Thyroid gland (tissue), 4 donors: ENCODE data around the gene TH. TPM values are rescaled to one million over a fixed set of nuclear protein-coding genes. Genes with fewer than 3 reads are reported as not detected.

Experiments
- DNase-seq, 2 donors: peaks; one replicate each; pipeline ENCODE4 v3.0.0-alpha.2; 2019
- H3K27ac ChIP-seq, 3 donors: fragments of 200-600 bp; sonication (generic); 1 replicate in 2 of 3; 2 replicates in 1 of 3; pipeline ENCODE4 v1.5.1; 2016 to 2019; ENCODE audit warnings: mild to moderate bottlenecking in 1 of 3, moderate library complexity in 1 of 3
- H3K27me3 ChIP-seq: fragments of 200-600 bp; sonication (generic); one replicate; pipeline ENCODE4 v1.5.1; 2019
- H3K36me3 ChIP-seq, 2 donors: fragments of 200-600 bp; sonication (generic); one replicate each; pipeline ENCODE4 v1.5.1; 2016 to 2019
- H3K4me1 ChIP-seq, 2 donors: fragments of 200-600 bp; sonication (generic); one replicate each; pipeline ENCODE4 v1.5.1; 2017 to 2019
- H3K4me3 ChIP-seq, 3 donors: fragments of 200-600 bp; sonication (generic); replicated peaks in 1 of 3; 1 replicate in 2 of 3; 2 replicates in 1 of 3; pipeline ENCODE4 v1.5.1; 2016; ENCODE audit warnings: mild to moderate bottlenecking in 1 of 3
- H3K9me3 ChIP-seq: fragments of 200-600 bp; sonication (generic); one replicate; pipeline ENCODE4 v1.5.1; 2017
- POLR2A ChIP-seq, 2 donors: fragments of 450-650 bp; IDR thresholded peaks; one replicate each; pipeline ENCODE4 v1.6.1; 2017; ENCODE audit warnings: antibody characterized with exemption in 2 of 2, mild to moderate bottlenecking in 2 of 2, moderate library complexity in 1 of 2
- WGBS, 2 donors: methylation state at CpG; one replicate each; pipeline ENCODE4 v1.1.5; 2017; 5-methylcytosine and 5-hydroxymethylcytosine counted together
- intact Hi-C: fragments of 100-400 bp; cut with DNase I; formaldehyde crosslinking; loops from one replicate; pipeline ENCODE4 v1.15.1; 2023
- total RNA-seq, 4 donors: library from RNA; depleted of rRNA; stranded (reverse); fragments of >200 nt; gene quantifications; one replicate each; pipeline ENCODE4 v1.2.3, GENCODE V29; 2016
- TF ChIP-seq, protein P1 (sequence below), 6 experiments: fragments of 200-600 bp in 3 of 6; fragments of 450-650 bp in 3 of 6; sonication (generic) in 3 of 6; IDR thresholded peaks; one replicate each; pipeline ENCODE4 v1.5.1; 2016 to 2019; ENCODE audit warnings: antibody characterized with exemption in 6 of 6, mild to moderate bottlenecking in 2 of 6, inconsistent platforms in 1 of 6, moderate library complexity in 1 of 6

The TH gene
- total RNA-seq, 4 donors from 2014 or later = not detected

DNA sequence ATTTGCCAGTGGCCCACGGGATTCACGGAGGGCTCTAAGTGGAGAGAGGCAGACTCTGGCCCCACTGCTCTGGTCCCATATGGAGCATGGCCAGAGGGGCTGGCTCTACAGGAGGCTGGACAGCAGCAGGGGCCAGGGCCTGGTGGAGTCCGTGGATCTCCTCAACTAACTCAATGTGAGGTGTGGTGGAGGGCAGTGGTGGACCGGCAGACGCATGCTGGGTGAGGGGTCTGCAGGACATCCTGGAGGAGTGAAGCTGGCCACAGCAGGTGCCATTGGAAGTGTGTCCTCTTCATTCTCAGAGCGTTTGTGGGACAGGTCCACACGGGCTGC, 48.0 kb downstream of the TH start:
- intact Hi-C loops = no loop called here
- DNase-seq = no peak
- Histone ChIP-seq H3K4me3 (no peak overlapping the region), H3K4me1 (no peaks in the 10 kb centered on the region), H3K36me3 (no peaks in the 10 kb centered on the region), H3K27ac (no peak overlapping the region), H3K27me3 (no peaks in the 10 kb centered on the region), H3K9me3 (no peaks in the 10 kb centered on the region)
- no peak for TF ChIP-seq POLR2A (IDR thresholded peaks at IDR 0.05)
- TF ChIP-seq, protein P1, sequence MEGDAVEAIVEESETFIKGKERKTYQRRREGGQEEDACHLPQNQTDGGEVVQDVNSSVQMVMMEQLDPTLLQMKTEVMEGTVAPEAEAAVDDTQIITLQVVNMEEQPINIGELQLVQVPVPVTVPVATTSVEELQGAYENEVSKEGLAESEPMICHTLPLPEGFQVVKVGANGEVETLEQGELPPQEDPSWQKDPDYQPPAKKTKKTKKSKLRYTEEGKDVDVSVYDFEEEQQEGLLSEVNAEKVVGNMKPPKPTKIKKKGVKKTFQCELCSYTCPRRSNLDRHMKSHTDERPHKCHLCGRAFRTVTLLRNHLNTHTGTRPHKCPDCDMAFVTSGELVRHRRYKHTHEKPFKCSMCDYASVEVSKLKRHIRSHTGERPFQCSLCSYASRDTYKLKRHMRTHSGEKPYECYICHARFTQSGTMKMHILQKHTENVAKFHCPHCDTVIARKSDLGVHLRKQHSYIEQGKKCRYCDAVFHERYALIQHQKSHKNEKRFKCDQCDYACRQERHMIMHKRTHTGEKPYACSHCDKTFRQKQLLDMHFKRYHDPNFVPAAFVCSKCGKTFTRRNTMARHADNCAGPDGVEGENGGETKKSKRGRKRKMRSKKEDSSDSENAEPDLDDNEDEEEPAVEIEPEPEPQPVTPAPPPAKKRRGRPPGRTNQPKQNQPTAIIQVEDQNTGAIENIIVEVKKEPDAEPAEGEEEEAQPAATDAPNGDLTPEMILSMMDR (IDR thresholded peaks at IDR 0.05) = no peak
- WGBS, 2 donors = 90 to 91% methylated on average over 4 to 7 of the region's 7 CpGs

DNA sequence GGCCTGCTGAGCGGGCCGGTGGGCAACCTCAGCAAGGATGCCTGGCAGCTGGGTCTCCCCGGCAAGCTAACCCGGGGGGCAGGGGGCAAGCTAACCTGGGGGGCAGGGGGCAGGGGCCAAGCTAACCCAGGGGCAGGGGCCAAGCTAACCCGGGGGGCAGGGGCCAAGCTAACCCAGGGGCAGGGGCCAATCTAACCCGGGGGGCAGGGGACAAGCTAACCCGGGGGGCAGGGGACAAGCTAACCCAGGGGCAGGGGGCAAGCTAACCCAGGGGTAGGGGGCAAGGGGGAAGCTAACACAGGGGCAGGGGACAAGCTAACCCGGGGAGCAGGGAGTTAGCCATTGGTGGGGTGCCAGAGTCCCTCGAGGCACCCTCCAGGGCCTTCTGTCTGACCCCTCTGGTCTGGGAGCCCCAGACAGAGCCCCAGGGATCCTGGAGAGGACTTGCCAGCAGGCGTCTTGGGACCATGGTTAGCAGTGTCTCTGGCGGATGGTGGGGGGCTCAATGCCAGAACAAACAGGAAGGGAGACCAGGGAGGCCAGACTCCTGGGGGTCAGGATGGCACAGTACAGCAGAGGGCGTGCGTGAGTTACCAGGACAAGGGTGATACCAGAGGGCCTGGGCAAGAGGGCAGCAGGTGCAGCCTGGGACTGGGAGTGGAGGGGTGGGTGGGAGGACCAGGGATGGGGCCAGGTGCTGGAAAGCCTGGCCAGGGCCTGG, 48.5 kb downstream of the TH start:
- 83 to 90% methylated on average over 4 to 6 of the region's 13 CpGs for WGBS, 2 donors
- Histone ChIP-seq H3K4me1 (no peaks in the 10 kb centered on the region), H3K36me3 (no peaks in the 10 kb centered on the region), H3K9me3 (no peaks in the 10 kb centered on the region), H3K4me3 (no peak overlapping the region), H3K27ac (no peak overlapping the region), H3K27me3 (no peaks in the 10 kb centered on the region)
- TF ChIP-seq POLR2A (IDR thresholded peaks at IDR 0.05) = no peak
- TF ChIP-seq, protein P1 (IDR thresholded peaks at IDR 0.05) = no peak
- intact Hi-C loops = no loop called here
- no peak for DNase-seq

- intact Hi-C loops = no loop called here
- DNase-seq = no peak
- no peak for TF ChIP-seq POLR2A (IDR thresholded peaks at IDR 0.05)
- TF ChIP-seq, protein P1 (IDR thresholded peaks at IDR 0.05) = no peak
- no peak overlapping the region for H3K27ac ChIP-seq
- no peak overlapping the region for H3K4me3 ChIP-seq
- WGBS, 2 donors = 23 to 35% methylated on average over 15 to 18 of the region's 19 CpGs
- no peaks in the 10 kb centered on the region for H3K9me3 ChIP-seq
- no peaks in the 10 kb centered on the region for H3K36me3 ChIP-seq
- H3K27me3 ChIP-seq = no peaks in the 10 kb centered on the region
- no peaks in the 10 kb centered on the region for H3K4me1 ChIP-seq
Measured at GRCh38 chr11:2122222-2122906, 49.3 kb downstream of the TH start.

- Histone ChIP-seq H3K27ac (no peak overlapping the region), H3K4me1 (no peaks in the 10 kb centered on the region), H3K4me3 (no peak overlapping the region), H3K9me3 (no peaks in the 10 kb centered on the region), H3K36me3 (no peaks in the 10 kb centered on the region), H3K27me3 (no peaks in the 10 kb centered on the region)
- intact Hi-C loops = no loop called here
- TF ChIP-seq, protein P1 (IDR thresholded peaks at IDR 0.05) = no peak
- no peak for TF ChIP-seq POLR2A (IDR thresholded peaks at IDR 0.05)
- WGBS, 2 donors = 81 to 84% methylated on average over 20 of the region's 21 CpGs
- no peak for DNase-seq
Measured at GRCh38 chr11:2121227-2122130, 50.1 kb downstream of the TH start.
